ENCODE results near the gene FN3K.
A peak's percentile ranks its signal among the peaks of the same experiment; 100 is the strongest.

Gene FN3K

GRCh38 chr17:82734987-82735866 is at the start of gene FN3K:
TSS of gene FN3K (plus strand) at chr17:82735615. CDS start at chr17:82735637, 22 bp downstream.
- DNase-seq (ENCODE audit: low read depth) = peak; percentile 72

DNA sequence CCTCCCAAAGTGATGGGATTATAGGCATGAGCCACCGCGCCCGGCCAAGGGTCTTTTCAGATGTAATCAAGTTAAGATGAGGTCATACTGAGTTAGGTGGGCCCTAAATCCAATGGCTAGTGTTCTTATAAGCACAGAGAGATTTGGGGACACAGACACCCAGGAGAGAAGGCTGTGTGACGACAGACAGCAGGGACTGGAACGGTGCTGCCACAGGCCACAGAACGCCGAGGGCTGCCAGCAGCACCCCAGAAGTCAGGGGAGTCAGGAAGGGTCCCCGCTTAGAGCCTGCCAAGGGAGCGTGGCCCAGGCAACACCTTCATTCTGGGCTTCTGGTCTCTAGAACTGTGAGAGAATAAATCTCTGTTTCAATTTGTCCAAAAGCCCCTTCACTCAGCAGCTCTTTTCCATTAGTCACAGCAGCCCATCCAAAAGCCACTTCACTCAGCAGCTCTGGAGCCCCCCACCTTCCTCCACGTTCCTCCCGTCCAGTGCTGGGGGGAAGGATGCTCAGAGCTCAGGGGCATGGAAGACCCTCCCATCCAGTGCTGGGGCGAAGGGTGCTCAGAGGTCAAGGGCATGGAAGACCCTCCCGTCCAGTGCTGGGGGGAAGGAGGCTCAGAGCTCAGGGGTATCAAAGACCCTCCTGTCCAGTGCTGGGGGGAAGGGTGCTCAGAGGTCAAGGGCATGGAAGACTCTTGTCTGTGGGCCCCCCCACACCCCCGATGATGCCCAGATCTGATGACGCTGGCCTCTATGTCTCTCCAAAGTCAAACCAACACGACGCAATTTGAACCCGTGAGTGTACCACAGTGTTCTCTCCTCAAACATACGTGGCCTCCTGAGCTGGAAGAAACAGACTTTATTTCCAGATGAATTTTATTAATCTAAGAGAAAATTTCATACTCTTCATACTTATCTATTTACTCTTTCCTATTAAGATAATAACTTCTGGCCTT is 48.8 kb upstream of the FN3K start:
- TF ChIP-seq CTCF (conservative IDR thresholded peaks at IDR 0.05; ENCODE audit: low read depth, low read length) = no peak
- H3K4me3 ChIP-seq (ENCODE audit: low read depth, low read length) = no peak overlapping the region
- DNase-seq (ENCODE audit: low read depth) = no peak

More at GRCh38 chr17:82734987-82735866, at the start of gene FN3K:
- peak within 1 kb of the TSS; percentile 65 for H3K4me3 ChIP-seq (ENCODE audit: low read depth, low read length)
- TF ChIP-seq CTCF (conservative IDR thresholded peaks at IDR 0.05; ENCODE audit: low read depth, low read length) = no peak

GRCh38 chr17:82687375-82687861 is 48.0 kb upstream of the FN3K start:
- H3K4me3 ChIP-seq (ENCODE audit: low read depth, low read length) = no peak overlapping the region
- DNase-seq (ENCODE audit: low read depth) = no peak
- TF ChIP-seq CTCF (conservative IDR thresholded peaks at IDR 0.05; ENCODE audit: low read depth, low read length) = no peak

GRCh38 chr17:82687871-82688270 is 47.5 kb upstream of the FN3K start:
- H3K4me3 ChIP-seq (ENCODE audit: low read depth, low read length) = no peak overlapping the region
- DNase-seq (ENCODE audit: low read depth) = no peak
- TF ChIP-seq CTCF (conservative IDR thresholded peaks at IDR 0.05; ENCODE audit: low read depth, low read length) = no peak

- DNase-seq (ENCODE audit: low read depth) = no peak
- no peak for TF ChIP-seq CTCF (conservative IDR thresholded peaks at IDR 0.05; ENCODE audit: low read depth, low read length)
- H3K4me3 ChIP-seq (ENCODE audit: low read depth, low read length) = no peak overlapping the region
Observed at GRCh38 chr17:82689077-82689476, 46.3 kb upstream of the FN3K start.

- no peak for TF ChIP-seq CTCF (conservative IDR thresholded peaks at IDR 0.05; ENCODE audit: low read depth, low read length)
- no peak for DNase-seq (ENCODE audit: low read depth)
- no peak overlapping the region for H3K4me3 ChIP-seq (ENCODE audit: low read depth, low read length)
Observed at GRCh38 chr17:82690786-82691489, 44.5 kb upstream of the FN3K start.
